Measurements from ENCODE around the gene SPINK8.
"Not testable (repeated sequence)": the region's sequence is repeated elsewhere in the genome, so short reads cannot be mapped to it uniquely, and the experiment has no call there.

The SPINK8 gene

GRCh38 chr3:48275287-48276027, 58.0 kb downstream of the SPINK8 start:
- DNase-seq: no peak

GRCh38 chr3:48274452-48274851, 59.0 kb downstream of the SPINK8 start:
- DNase-seq: no peak

GRCh38 chr3:48273594-48274211, 59.8 kb downstream of the SPINK8 start:
- DNase-seq: peak; percentile 41 to 47

GRCh38 chr3:48271763-48272498, 61.5 kb downstream of the SPINK8 start:
- no peak for DNase-seq

GRCh38 chr3:48271223-48271622, 62.2 kb downstream of the SPINK8 start:
- DNase-seq: not testable (repeated sequence)

GRCh38 chr3:48270306-48270705, 63.2 kb downstream of the SPINK8 start:
- no peak for DNase-seq

- DNase-seq: no peak
Observed at GRCh38 chr3:48269592-48269991, 63.9 kb downstream of the SPINK8 start.

GRCh38 chr3:48268936-48269561, 64.4 kb downstream of the SPINK8 start:
- peak; percentile 59 to 65 for DNase-seq

GRCh38 chr3:48268381-48268935, 65.0 kb downstream of the SPINK8 start:
- peak; percentile 86 to 90 for DNase-seq

GRCh38 chr3:48267782-48268181, 65.7 kb downstream of the SPINK8 start:
- DNase-seq: no peak

GRCh38 chr3:48258530-48258929, 74.9 kb downstream of the SPINK8 start:
- DNase-seq: no peak

Data from activated CD4-positive, alpha-beta T cell treated with anti-CD3 and anti-CD28 coated beads, Interleukin-2, amount 50 U/mL, for 4 hours (primary cell).